GM23338 (cell line): ENCODE results near the gene AGTRAP. TPM values are rescaled to one million over a fixed set of nuclear protein-coding genes. Genes with fewer than 3 reads are reported as not detected.

ENCODE experiments used
- ATAC-seq: fragments of 200-7000 bp; cut with Tn5 transposase; 3 replicates; pipeline ENCODE4 v1.9.1; 2020
- DNase-seq: peaks from one replicate; pipeline ENCODE4 v3.0.0-alpha.2; 2015; ENCODE audit warnings: low spot score
- H2AFZ ChIP-seq: fragments of 200-600 bp; sonication (generic); 2 replicates; pipeline ENCODE4 v1.8.0; 2016; ENCODE audit warnings: antibody characterized with exemption, mild to moderate bottlenecking, moderate library complexity
- H3F3A ChIP-seq: fragments of 200-600 bp; sonication (generic); replicated peaks from 2 replicates; pipeline ENCODE4 v1.8.0; 2017; ENCODE audit warnings: antibody characterized with exemption, mixed run types, low read depth
- H3K27ac ChIP-seq: fragments of 200-600 bp; sonication (generic); 2 replicates; pipeline ENCODE4 v1.6.1; 2016; ENCODE audit warnings: low read depth
- H3K27me3 ChIP-seq: fragments of 200-600 bp; sonication (generic); 2 replicates; pipeline ENCODE4 v1.8.0; 2016; ENCODE audit warnings: mild to moderate bottlenecking, mixed run types, moderate library complexity; ENCODE audit not compliant: insufficient read depth
- H3K36me3 ChIP-seq: fragments of 200-600 bp; sonication (generic); 2 replicates; pipeline ENCODE4 v1.8.0; 2016; ENCODE audit warnings: mild to moderate bottlenecking; ENCODE audit not compliant: insufficient read depth
- H3K4me1 ChIP-seq: fragments of 200-600 bp; sonication (generic); 2 replicates; pipeline ENCODE4 v1.8.0; 2016; ENCODE audit warnings: mild to moderate bottlenecking, moderate library complexity; ENCODE audit not compliant: insufficient read depth
- H3K4me2 ChIP-seq: fragments of 200-600 bp; sonication (generic); 2 replicates; pipeline ENCODE4 v1.7.1; 2017; ENCODE audit warnings: mixed run types
- H3K4me3 ChIP-seq: fragments of 200-600 bp; sonication (generic); 2 replicates; pipeline ENCODE4 v1.6.1; 2016; ENCODE audit warnings: mixed run types
- H3K79me2 ChIP-seq: fragments of 200-600 bp; sonication (generic); replicated peaks from 2 replicates; pipeline ENCODE4 v1.8.0; 2017; ENCODE audit warnings: mild to moderate bottlenecking; ENCODE audit not compliant: insufficient read depth
- H3K9me2 ChIP-seq: fragments of 200-600 bp; sonication (generic); 2 replicates; pipeline ENCODE4 v1.8.0; 2017; ENCODE audit not compliant: insufficient read depth
- H4K20me1 ChIP-seq: fragments of 200-600 bp; sonication (generic); replicated peaks from 2 replicates; pipeline ENCODE4 v1.8.0; 2017; ENCODE audit warnings: mild to moderate bottlenecking; ENCODE audit not compliant: insufficient read depth
- H3K27ac Mint-ChIP-seq: 2 replicates; pipeline ENCODE4 v1.8.0; 2020; ENCODE audit warnings: inconsistent platforms, mild to moderate bottlenecking, moderate library complexity, mixed read lengths
- H3K27me3 Mint-ChIP-seq: 3 replicates; pipeline ENCODE4 v1.8.0; 2022; ENCODE audit warnings: low read depth, mild to moderate bottlenecking, moderate library complexity, mixed read lengths, inconsistent platforms; ENCODE audit not compliant: insufficient read depth, poor library complexity
- H3K36me3 Mint-ChIP-seq: 3 replicates; pipeline ENCODE4 v1.8.0; 2021; ENCODE audit warnings: low read depth, mild to moderate bottlenecking, inconsistent platforms, moderate library complexity, mixed read lengths
- H3K4me1 Mint-ChIP-seq: 3 replicates; pipeline ENCODE4 v1.8.0; 2020; ENCODE audit warnings: mild to moderate bottlenecking, inconsistent platforms, mixed read lengths
- H3K4me3 Mint-ChIP-seq: 3 replicates; pipeline ENCODE4 v1.8.0; 2021; ENCODE audit warnings: moderate library complexity, mild to moderate bottlenecking, inconsistent platforms, mixed read lengths
- H3K9me3 Mint-ChIP-seq: 3 replicates; pipeline ENCODE4 v1.8.0; 2020; ENCODE audit warnings: moderate library complexity, mild to moderate bottlenecking, inconsistent platforms, mixed read lengths
- CREB1 ChIP-seq: fragments of 250-450 bp; sonication (Bioruptor Pico); IDR thresholded peaks from 2 replicates; pipeline ENCODE4 v1.5.0; 2020; ENCODE audit warnings: low read depth, mild to moderate bottlenecking, moderate library complexity
- CTCF ChIP-seq, 2 experiments: fragments of 200-600 bp in 1 of 2; sonication (generic) in 1 of 2; conservative IDR thresholded peaks; 2 replicates each; pipeline versions ENCODE4 v1.5.1 to v1.6.1; 2016 to 2017; ENCODE audit warnings: antibody characterized with exemption in 2 of 2, low read depth in 2 of 2, mild to moderate bottlenecking in 2 of 2, moderate library complexity in 1 of 2
- EZH2phosphoT487 ChIP-seq: fragments of 200-600 bp; sonication (generic); IDR thresholded peaks from one replicate; pipeline ENCODE4 v1.8.1; 2018; ENCODE audit warnings: antibody characterized with exemption; ENCODE audit not compliant: unreplicated experiment
- JUNB ChIP-seq: IDR thresholded peaks from one replicate; pipeline ENCODE4 v1.6.1; 2016; ENCODE audit warnings: antibody characterized with exemption; ENCODE audit not compliant: unreplicated experiment
- STAT1 ChIP-seq: IDR thresholded peaks from one replicate; pipeline ENCODE4 v1.6.1; 2016; ENCODE audit warnings: antibody characterized with exemption; ENCODE audit not compliant: unreplicated experiment
- ZNF114 ChIP-seq: fragments of 250-450 bp; sonication (Bioruptor Pico); IDR thresholded peaks from 2 replicates; pipeline ENCODE4 v1.5.0; 2020; ENCODE audit warnings: mild to moderate bottlenecking, moderate library complexity
- polyA plus RNA-seq: library from polyadenylated mRNA; unstranded; fragments of >200 nt; fragmentation: Nextera tagmentation; extraction: Ambion mirVana; gene quantifications from 2 replicates; pipeline ENCODE4 v1.2.1, GENCODE V29; 2016
- total RNA-seq: library from RNA; depleted of rRNA; stranded (reverse); fragments of >200 nt; shearing (Covaris generic); gene quantifications from 2 replicates; pipeline ENCODE4 v1.2.3, GENCODE V29; 2014
- TF ChIP-seq, protein P1 (sequence below): fragments of 250-450 bp; sonication (Bioruptor Pico); IDR thresholded peaks from 2 replicates; pipeline ENCODE4 v1.5.0; 2020; ENCODE audit warnings: mild to moderate bottlenecking, moderate library complexity

Gene AGTRAP
- total and polyA plus RNA-seq, 2 experiments from 2014 or later, result 79.4 to 102 TPM

GRCh38 chr1:11768821-11769220, 32.9 kb downstream of the AGTRAP start (continued):
- TF ChIP-seq, protein P1, sequence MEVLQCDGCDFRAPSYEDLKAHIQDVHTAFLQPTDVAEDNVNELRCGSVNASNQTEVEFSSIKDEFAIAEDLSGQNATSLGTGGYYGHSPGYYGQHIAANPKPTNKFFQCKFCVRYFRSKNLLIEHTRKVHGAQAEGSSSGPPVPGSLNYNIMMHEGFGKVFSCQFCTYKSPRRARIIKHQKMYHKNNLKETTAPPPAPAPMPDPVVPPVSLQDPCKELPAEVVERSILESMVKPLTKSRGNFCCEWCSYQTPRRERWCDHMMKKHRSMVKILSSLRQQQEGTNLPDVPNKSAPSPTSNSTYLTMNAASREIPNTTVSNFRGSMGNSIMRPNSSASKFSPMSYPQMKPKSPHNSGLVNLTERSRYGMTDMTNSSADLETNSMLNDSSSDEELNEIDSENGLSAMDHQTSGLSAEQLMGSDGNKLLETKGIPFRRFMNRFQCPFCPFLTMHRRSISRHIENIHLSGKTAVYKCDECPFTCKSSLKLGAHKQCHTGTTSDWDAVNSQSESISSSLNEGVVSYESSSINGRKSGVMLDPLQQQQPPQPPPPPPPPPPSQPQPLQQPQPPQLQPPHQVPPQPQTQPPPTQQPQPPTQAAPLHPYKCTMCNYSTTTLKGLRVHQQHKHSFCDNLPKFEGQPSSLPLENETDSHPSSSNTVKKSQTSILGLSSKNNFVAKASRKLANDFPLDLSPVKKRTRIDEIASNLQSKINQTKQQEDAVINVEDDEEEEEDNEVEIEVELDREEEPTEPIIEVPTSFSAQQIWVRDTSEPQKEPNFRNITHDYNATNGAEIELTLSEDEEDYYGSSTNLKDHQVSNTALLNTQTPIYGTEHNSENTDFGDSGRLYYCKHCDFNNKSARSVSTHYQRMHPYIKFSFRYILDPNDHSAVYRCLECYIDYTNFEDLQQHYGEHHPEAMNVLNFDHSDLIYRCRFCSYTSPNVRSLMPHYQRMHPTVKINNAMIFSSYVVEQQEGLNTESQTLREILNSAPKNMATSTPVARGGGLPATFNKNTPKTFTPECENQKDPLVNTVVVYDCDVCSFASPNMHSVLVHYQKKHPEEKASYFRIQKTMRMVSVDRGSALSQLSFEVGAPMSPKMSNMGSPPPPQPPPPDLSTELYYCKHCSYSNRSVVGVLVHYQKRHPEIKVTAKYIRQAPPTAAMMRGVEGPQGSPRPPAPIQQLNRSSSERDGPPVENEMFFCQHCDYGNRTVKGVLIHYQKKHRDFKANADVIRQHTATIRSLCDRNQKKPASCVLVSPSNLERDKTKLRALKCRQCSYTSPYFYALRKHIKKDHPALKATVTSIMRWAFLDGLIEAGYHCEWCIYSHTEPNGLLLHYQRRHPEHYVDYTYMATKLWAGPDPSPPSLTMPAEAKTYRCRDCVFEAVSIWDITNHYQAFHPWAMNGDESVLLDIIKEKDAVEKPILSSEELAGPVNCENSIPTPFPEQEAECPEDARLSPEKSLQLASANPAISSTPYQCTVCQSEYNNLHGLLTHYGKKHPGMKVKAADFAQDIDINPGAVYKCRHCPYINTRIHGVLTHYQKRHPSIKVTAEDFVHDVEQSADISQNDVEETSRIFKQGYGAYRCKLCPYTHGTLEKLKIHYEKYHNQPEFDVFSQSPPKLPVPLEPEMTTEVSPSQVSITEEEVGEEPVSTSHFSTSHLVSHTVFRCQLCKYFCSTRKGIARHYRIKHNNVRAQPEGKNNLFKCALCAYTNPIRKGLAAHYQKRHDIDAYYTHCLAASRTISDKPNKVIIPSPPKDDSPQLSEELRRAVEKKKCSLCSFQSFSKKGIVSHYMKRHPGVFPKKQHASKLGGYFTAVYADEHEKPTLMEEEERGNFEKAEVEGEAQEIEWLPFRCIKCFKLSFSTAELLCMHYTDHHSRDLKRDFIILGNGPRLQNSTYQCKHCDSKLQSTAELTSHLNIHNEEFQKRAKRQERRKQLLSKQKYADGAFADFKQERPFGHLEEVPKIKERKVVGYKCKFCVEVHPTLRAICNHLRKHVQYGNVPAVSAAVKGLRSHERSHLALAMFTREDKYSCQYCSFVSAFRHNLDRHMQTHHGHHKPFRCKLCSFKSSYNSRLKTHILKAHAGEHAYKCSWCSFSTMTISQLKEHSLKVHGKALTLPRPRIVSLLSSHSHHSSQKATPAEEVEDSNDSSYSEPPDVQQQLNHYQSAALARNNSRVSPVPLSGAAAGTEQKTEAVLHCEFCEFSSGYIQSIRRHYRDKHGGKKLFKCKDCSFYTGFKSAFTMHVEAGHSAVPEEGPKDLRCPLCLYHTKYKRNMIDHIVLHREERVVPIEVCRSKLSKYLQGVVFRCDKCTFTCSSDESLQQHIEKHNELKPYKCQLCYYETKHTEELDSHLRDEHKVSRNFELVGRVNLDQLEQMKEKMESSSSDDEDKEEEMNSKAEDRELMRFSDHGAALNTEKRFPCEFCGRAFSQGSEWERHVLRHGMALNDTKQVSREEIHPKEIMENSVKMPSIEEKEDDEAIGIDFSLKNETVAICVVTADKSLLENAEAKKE (CRISPR knock-in tag), result no peak
- no peak for TF ChIP-seq ZNF114 (CRISPR knock-in tag)

DNA sequence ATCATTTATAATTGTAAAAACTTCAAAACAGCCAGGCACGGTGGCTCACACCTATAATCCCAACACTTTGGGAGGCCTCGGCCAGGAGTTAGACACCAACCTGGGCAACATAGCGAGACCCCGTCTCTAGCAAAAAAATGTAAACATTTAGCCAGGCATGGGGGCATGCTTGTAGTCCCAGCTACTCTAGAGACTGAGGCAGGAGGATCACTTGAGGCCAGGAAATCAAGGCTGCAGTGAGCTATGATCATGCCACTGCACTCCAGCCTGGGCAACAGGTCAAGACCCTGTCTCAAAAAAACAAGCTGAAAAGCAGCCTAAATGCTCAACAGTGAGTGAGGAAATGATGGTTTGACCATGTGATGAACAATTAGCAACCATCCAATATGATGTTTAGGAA, 33.3 kb downstream of the AGTRAP start:
- H2AFZ ChIP-seq, result no peak overlapping the region
- no peaks in the 10 kb centered on the region for H4K20me1 ChIP-seq
- H3K4me1 ChIP-seq, result no peaks in the 10 kb centered on the region
- H3K36me3 ChIP-seq, result no peaks in the 10 kb centered on the region
- no peaks in the 10 kb centered on the region; the same call in 1 of the 2 replicates for H3F3A ChIP-seq
- ATAC-seq, result no peak
- no peak overlapping the region for H3K27ac Mint-ChIP-seq
- no peak overlapping the region for H3K4me3 Mint-ChIP-seq
- H3K9me2 ChIP-seq, result no peaks in the 10 kb centered on the region
- no peaks in the 10 kb centered on the region for H3K27me3 ChIP-seq
- H3K9me3 Mint-ChIP-seq, result no peaks in the 10 kb centered on the region
- no peak overlapping the region for H3K27ac ChIP-seq
- H3K27me3 Mint-ChIP-seq, result peaks cover 13% of the 10 kb centered on the region
- peaks cover 3% of the 10 kb centered on the region; the same call in 1 of the 3 replicates for H3K4me1 Mint-ChIP-seq
- TF ChIP-seq EZH2phosphoT487 (no peak), CREB1 (no peak), JUNB (no peak), STAT1 (no peak), CTCF (conservative IDR thresholded peaks at IDR 0.05; ENCODE audit: low read depth in 2 of 2) (no peak)
- TF ChIP-seq, protein P1 (CRISPR knock-in tag), result no peak
- no peak for DNase-seq
- no peak overlapping the region for H3K4me3 ChIP-seq
- no peak overlapping the region for H3K4me2 ChIP-seq
- no peaks in the 10 kb centered on the region for H3K36me3 Mint-ChIP-seq
- H3K79me2 ChIP-seq, result no peaks in the 10 kb centered on the region
